MM.1S (cell line): Measurements from ENCODE around the gene ZFR2.
A peak's percentile ranks its signal among the peaks of the same experiment; 100 is the strongest.

ENCODE experiments used
- DNase-seq: peaks from one replicate; pipeline ENCODE4 v3.0.0-alpha.2; 2015
- H2AFZ ChIP-seq: fragments of 300-600 bp; sonication (generic); 2 replicates; pipeline ENCODE4 v1.6.0; 2016; ENCODE audit warnings: antibody characterized with exemption, low read length
- H3F3A ChIP-seq: fragments of 300-600 bp; sonication (generic); 2 replicates; pipeline ENCODE4 v1.6.1; 2016; ENCODE audit warnings: mild to moderate bottlenecking, antibody characterized with exemption, low read length, moderate library complexity, mixed read lengths; ENCODE audit not compliant: insufficient read depth
- H3K27ac ChIP-seq: fragments of 300-600 bp; sonication (generic); 2 replicates; pipeline ENCODE4 v1.5.1; 2016; ENCODE audit warnings: mild to moderate bottlenecking, low read length
- H3K27me3 ChIP-seq: fragments of 300-600 bp; sonication (generic); replicated peaks from 2 replicates; pipeline ENCODE4 v1.6.0; 2016; ENCODE audit warnings: low read length; ENCODE audit not compliant: insufficient read depth
- H3K36me3 ChIP-seq: fragments of 300-600 bp; sonication (generic); replicated peaks from 2 replicates; pipeline ENCODE4 v1.6.1; 2016; ENCODE audit warnings: mild to moderate bottlenecking, low read length, mixed read lengths; ENCODE audit not compliant: insufficient read depth
- H3K4me1 ChIP-seq: fragments of 300-600 bp; sonication (generic); 2 replicates; pipeline ENCODE4 v1.6.1; 2016; ENCODE audit warnings: low read length, mixed read lengths
- H3K4me2 ChIP-seq: fragments of 300-600 bp; sonication (generic); 2 replicates; pipeline ENCODE4 v1.6.0; 2016; ENCODE audit warnings: low read depth, low read length
- H3K4me3 ChIP-seq: fragments of 300-600 bp; sonication (generic); 2 replicates; pipeline ENCODE4 v1.5.1; 2016; ENCODE audit warnings: low read length, mixed read lengths
- H3K79me2 ChIP-seq: fragments of 300-600 bp; sonication (generic); 2 replicates; pipeline ENCODE4 v1.6.1; 2016; ENCODE audit warnings: mixed run types, low read length, mixed read lengths
- H3K9ac ChIP-seq: fragments of 300-600 bp; sonication (generic); 2 replicates; pipeline ENCODE4 v1.6.1; 2016; ENCODE audit warnings: low read length, mixed read lengths
- H3K9me2 ChIP-seq: fragments of 300-600 bp; sonication (generic); replicated peaks from 2 replicates; pipeline ENCODE4 v1.6.1; 2016; ENCODE audit warnings: mild to moderate bottlenecking, low read length, mixed read lengths; ENCODE audit not compliant: insufficient read depth
- H3K9me3 ChIP-seq: fragments of 300-600 bp; sonication (generic); replicated peaks from 2 replicates; pipeline ENCODE4 v1.6.1; 2016; ENCODE audit warnings: mild to moderate bottlenecking, low read length, mixed read lengths; ENCODE audit not compliant: insufficient read depth
- H4K20me1 ChIP-seq: fragments of 300-600 bp; sonication (generic); 2 replicates; pipeline ENCODE4 v1.6.1; 2016; ENCODE audit warnings: mild to moderate bottlenecking, low read length, moderate library complexity, mixed read lengths; ENCODE audit not compliant: insufficient read depth
- EZH2 ChIP-seq: fragments of 300-600 bp; sonication (generic); optimal IDR thresholded peaks from 2 replicates; pipeline ENCODE3; 2017; ENCODE audit warnings: low read depth, mild to moderate bottlenecking, antibody characterized with exemption, low read length, mixed read lengths
- EZH2phosphoT487 ChIP-seq: fragments of 300-600 bp; sonication (generic); IDR thresholded peaks from 2 replicates; pipeline ENCODE4 v1.6.1; 2018; ENCODE audit warnings: antibody characterized with exemption, low read length
- TF ChIP-seq, protein P1 (sequence below): fragments of 300-600 bp; sonication (generic); IDR thresholded peaks from 2 replicates; pipeline ENCODE4 v1.5.1; 2016; ENCODE audit warnings: antibody characterized with exemption, low read length, mixed read lengths

ZFR2 gene

DNA sequence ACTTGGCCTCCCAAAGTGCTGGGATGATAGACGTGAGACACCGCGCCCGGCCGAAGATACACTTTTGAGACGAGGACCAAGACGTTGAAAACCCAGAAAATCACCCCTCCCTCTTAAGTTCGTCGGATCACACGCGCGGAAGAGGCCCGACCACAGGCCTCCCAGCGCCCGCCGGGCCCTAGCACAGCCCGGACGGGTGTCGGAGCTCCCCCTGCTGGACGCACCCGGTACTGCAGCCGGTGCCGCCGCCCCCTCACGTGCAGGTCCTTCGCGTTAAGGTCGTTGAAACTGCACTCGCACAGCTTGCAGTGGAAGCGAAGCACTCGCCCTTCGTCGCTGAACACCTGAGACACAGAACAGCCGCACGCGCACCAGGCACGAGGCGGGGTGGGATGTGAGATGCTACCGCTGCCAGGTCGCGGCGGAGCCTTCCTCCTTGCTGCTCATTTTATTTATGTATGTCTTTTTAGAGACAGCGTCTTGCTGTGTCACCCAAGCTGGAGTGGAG is 46.9 kb downstream of the ZFR2 start:
- H3K27me3 ChIP-seq, result peaks cover 94% of the 10 kb centered on the region
- no peaks in the 10 kb centered on the region for H4K20me1 ChIP-seq
- no peaks in the 10 kb centered on the region for H3K36me3 ChIP-seq
- no peak overlapping the region for H2AFZ ChIP-seq
- no peak overlapping the region for H3K27ac ChIP-seq
- no peaks in the 10 kb centered on the region for H3K9me3 ChIP-seq
- TF ChIP-seq EZH2, result no peak
- TF ChIP-seq, protein P1, sequence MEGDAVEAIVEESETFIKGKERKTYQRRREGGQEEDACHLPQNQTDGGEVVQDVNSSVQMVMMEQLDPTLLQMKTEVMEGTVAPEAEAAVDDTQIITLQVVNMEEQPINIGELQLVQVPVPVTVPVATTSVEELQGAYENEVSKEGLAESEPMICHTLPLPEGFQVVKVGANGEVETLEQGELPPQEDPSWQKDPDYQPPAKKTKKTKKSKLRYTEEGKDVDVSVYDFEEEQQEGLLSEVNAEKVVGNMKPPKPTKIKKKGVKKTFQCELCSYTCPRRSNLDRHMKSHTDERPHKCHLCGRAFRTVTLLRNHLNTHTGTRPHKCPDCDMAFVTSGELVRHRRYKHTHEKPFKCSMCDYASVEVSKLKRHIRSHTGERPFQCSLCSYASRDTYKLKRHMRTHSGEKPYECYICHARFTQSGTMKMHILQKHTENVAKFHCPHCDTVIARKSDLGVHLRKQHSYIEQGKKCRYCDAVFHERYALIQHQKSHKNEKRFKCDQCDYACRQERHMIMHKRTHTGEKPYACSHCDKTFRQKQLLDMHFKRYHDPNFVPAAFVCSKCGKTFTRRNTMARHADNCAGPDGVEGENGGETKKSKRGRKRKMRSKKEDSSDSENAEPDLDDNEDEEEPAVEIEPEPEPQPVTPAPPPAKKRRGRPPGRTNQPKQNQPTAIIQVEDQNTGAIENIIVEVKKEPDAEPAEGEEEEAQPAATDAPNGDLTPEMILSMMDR, result peak; percentile 99
- no peak overlapping the region for H3K9ac ChIP-seq
- no peak overlapping the region for H3K4me3 ChIP-seq
- H3K79me2 ChIP-seq, result no peaks in the 10 kb centered on the region
- no peaks in the 10 kb centered on the region for H3F3A ChIP-seq
- no peaks in the 10 kb centered on the region for H3K4me1 ChIP-seq
- no peak overlapping the region for H3K4me2 ChIP-seq
- H3K9me2 ChIP-seq, result no peaks in the 10 kb centered on the region
- peak; percentile 66 for DNase-seq

DNA sequence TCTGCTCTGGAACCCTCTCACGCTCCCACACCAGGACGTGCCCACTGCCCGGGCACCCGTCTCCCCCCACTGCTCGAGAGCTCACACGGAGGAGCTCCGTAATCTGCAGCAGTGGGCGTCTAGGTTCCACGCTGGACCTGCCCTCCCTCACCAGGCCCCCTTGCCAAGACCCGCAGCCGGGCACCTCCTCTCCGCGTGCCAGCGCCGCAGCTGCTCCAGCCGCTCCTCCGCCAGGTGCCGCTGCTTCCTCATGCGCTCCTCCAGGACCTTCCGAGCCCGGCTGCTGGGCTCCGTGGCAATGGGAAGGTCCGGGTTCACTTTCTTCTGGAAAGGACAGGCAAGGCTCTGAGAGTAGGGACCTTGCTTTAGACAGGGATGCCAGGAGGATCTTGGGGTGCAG is 47.7 kb downstream of the ZFR2 start:
- no peaks in the 10 kb centered on the region for H3K9me2 ChIP-seq
- no peak overlapping the region for H3K9ac ChIP-seq
- no peak for TF ChIP-seq EZH2
- TF ChIP-seq EZH2phosphoT487, result no peak
- TF ChIP-seq, protein P1, result no peak
- no peak overlapping the region for H3K27ac ChIP-seq
- H3K4me3 ChIP-seq, result no peak overlapping the region
- H3K79me2 ChIP-seq, result no peaks in the 10 kb centered on the region
- no peak overlapping the region for H3K4me2 ChIP-seq
- no peaks in the 10 kb centered on the region for H3K9me3 ChIP-seq
- DNase-seq, result no peak
- no peak overlapping the region for H2AFZ ChIP-seq
- peaks cover 94% of the 10 kb centered on the region for H3K27me3 ChIP-seq
- H4K20me1 ChIP-seq, result no peaks in the 10 kb centered on the region
- no peaks in the 10 kb centered on the region for H3K36me3 ChIP-seq
- no peaks in the 10 kb centered on the region for H3K4me1 ChIP-seq
- no peaks in the 10 kb centered on the region for H3F3A ChIP-seq

DNA sequence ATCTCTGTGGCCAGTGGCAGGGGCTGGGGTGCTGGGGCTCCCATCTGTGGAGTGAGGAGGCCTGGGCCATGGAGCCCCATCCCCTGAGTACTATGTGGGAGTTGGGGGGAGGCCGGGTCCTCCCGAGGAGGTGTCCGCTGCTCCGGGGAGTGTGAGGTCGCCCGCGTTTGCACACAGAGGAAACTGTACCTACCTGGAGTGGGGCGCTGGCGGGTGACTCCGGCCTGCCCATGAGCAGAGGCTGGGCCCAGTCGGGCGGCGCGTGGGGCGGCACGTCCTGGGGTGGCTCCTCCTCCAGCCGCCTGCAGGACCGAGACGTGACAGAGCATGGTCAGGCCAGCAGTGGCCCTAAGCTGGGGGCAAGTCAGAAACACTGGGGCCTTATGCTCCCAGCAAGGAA is 48.8 kb downstream of the ZFR2 start:
- no peak overlapping the region for H3K9ac ChIP-seq

More for the DNA sequence above, 48.8 kb downstream of the ZFR2 start:
- Histone ChIP-seq H3K4me3 (no peak overlapping the region), H3K9me3 (no peaks in the 10 kb centered on the region), H3K36me3 (no peaks in the 10 kb centered on the region), H4K20me1 (no peaks in the 10 kb centered on the region), H3K9me2 (no peaks in the 10 kb centered on the region), H3F3A (no peaks in the 10 kb centered on the region), H3K79me2 (no peaks in the 10 kb centered on the region), H2AFZ (no peak overlapping the region), H3K27me3 (peaks cover 93% of the 10 kb centered on the region), H3K27ac (no peak overlapping the region), H3K4me2 (no peak overlapping the region), H3K4me1 (no peaks in the 10 kb centered on the region)
- TF ChIP-seq, protein P1, result no peak
- no peak for TF ChIP-seq EZH2phosphoT487
- TF ChIP-seq EZH2, result no peak
- no peak for DNase-seq
